GM18907 (cell line): ENCODE data around the gene USP21.
"Not testable (repeated sequence)": the region's sequence is repeated elsewhere in the genome, so short reads cannot be mapped to it uniquely, and the experiment has no call there.

Experiments used
- ATAC-seq: cut with Tn5 transposase; IDR thresholded peaks from one replicate; pipeline ENCODE4 v1.9.1; 2021; ENCODE audit warnings: mild to moderate bottlenecking, moderate library complexity; ENCODE audit not compliant: unreplicated experiment

The USP21 gene, protein sequence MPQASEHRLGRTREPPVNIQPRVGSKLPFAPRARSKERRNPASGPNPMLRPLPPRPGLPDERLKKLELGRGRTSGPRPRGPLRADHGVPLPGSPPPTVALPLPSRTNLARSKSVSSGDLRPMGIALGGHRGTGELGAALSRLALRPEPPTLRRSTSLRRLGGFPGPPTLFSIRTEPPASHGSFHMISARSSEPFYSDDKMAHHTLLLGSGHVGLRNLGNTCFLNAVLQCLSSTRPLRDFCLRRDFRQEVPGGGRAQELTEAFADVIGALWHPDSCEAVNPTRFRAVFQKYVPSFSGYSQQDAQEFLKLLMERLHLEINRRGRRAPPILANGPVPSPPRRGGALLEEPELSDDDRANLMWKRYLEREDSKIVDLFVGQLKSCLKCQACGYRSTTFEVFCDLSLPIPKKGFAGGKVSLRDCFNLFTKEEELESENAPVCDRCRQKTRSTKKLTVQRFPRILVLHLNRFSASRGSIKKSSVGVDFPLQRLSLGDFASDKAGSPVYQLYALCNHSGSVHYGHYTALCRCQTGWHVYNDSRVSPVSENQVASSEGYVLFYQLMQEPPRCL

GRCh38 chr1:161159087-161159912, at the start of gene USP21:
Gene USP21 (plus strand): TSS chr1:161159500. CDS start chr1:161160641, 1,141 bp downstream.
- ATAC-seq: peak; percentile 80

DNA sequence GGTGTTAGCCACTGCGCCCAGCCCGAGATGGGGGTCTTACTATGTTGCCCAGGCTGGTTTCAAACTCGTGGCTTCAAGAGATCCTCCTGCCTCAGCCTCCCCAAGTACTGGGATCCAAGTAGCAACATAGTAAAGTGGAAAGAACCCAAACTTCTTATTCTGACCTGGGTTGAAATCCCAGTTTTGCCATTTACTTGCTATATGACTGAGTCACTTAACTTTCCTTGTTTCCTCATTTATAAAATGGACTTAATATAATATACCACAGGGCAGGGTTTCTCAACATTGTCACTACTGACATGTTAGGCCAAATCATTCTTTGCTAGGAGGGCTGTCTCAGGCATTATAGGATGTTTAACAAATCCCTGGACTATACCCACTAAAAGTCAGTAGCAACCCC, 48.2 kb upstream of the USP21 start:
- ATAC-seq: no peak

GRCh38 chr1:161111527-161111926, 47.8 kb upstream of the USP21 start:
- no peak for ATAC-seq

GRCh38 chr1:161113915-161114314, 45.4 kb upstream of the USP21 start:
- no peak for ATAC-seq

GRCh38 chr1:161114556-161114955, 44.7 kb upstream of the USP21 start:
- ATAC-seq: no peak

- ATAC-seq: no peak
Measured at GRCh38 chr1:161115132-161115711, 44.1 kb upstream of the USP21 start.

DNA sequence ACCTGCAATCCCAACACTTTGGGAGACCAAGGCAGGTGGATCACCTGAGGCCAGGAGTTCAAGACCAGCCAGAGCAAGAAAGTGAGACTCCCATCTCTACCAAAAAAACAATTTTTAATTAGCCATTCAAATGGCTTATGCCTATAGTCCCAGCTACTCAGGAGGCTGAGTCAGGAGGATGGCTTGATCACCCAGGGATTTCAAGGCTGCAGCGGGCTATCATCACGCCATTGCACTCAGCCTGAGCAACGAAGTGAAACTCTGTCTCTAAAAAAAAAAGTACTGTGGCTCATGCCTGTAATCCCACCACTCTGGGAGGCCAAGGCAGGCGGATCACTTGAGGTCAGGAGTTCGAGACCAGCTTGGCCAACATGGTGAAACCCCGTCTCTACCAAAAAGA, 43.3 kb upstream of the USP21 start:
- not testable (repeated sequence) for ATAC-seq

GRCh38 chr1:161117759-161118581, 41.3 kb upstream of the USP21 start, which contains the start of the genes NIT1 and PFDN2:
Gene NIT1 (plus strand): TSS chr1:161118105. CDS start chr1:161118177, 72 bp downstream.
Gene PFDN2 (minus strand): TSS chr1:161118037. CDS start chr1:161118026, 11 bp downstream.
- ATAC-seq: peak; percentile 80

DNA sequence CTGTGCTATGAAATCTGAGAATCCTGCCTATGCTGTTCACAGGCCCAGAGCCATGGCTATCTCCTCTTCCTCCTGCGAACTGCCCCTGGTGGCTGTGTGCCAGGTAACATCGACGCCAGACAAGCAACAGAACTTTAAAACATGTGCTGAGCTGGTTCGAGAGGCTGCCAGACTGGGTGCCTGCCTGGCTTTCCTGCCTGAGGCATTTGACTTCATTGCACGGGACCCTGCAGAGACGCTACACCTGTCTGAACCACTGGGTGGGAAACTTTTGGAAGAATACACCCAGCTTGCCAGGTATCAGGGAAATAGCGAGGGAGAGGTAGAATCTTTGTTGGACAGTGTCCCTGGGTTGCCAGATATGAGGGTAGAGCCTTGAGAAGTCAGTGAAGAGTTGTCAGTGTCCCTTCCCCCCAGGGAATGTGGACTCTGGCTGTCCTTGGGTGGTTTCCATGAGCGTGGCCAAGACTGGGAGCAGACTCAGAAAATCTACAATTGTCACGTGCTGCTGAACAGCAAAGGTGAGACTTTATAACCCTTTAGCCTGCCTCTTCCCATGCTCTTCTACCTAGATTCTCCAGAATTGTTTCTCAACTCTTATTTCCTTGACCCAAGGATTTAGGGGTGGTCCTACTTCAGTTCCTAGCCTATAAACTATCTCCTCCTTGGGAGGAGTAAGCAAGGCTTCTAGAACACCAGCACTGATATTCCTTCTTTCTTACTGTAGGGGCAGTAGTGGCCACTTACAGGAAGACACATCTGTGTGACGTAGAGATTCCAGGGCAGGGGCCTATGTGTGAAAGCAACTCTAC, 40.0 kb upstream of the USP21 start:
- ATAC-seq: peak; percentile 50

DNA sequence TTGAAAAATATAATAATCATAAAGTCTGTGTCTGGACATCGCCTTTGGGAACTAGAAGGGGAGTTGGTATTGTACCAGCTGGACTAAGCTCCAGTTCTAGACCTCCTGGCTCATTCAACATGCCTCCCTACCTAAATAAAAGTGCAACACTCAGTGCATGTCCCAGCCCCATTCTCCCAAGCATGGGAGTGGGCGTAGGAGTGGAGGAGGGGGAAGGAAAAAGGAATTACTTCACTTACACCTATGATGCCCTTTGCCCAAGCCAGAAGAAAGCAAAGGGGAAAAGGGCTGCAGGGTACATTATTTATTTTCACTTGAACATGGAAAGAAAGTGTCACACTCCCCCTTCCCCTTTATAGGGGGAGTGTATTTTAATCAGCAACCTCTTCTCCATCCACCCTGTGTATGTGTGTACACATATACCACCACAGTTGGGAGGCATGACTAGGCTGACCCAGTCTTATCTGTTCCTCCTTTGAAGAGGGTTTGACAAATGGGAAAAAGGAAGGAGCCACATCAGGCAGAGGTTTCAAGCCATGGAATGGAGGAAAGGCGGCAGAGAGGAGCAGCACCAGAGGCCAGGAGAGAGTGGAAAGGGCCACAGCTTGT, 38.2 kb upstream of the USP21 start:
- no peak for ATAC-seq

- no peak for ATAC-seq
Measured at GRCh38 chr1:161121834-161122233, 37.5 kb upstream of the USP21 start.

DNA sequence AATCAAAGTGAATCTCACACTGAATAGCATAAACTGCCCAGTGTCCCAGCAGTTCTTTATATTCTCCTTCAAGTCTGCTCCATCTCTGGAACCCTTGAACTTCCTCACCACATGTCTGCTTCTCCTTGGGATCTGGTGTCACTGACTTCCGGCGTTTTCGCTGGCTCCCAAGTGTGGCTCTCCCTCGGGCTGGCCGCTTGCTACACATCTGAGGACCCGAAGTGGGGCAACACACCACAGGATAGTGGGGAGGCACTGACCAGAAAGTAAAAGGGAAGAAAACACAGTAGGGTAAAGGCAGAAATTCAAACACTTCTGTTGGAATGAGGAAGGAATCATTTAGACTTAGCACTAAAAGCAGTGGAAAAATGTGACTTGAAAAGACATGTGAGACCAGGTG, 36.3 kb upstream of the USP21 start:
- ATAC-seq: no peak

- ATAC-seq: no peak
Measured at GRCh38 chr1:161127649-161128048, 31.7 kb upstream of the USP21 start.

DNA sequence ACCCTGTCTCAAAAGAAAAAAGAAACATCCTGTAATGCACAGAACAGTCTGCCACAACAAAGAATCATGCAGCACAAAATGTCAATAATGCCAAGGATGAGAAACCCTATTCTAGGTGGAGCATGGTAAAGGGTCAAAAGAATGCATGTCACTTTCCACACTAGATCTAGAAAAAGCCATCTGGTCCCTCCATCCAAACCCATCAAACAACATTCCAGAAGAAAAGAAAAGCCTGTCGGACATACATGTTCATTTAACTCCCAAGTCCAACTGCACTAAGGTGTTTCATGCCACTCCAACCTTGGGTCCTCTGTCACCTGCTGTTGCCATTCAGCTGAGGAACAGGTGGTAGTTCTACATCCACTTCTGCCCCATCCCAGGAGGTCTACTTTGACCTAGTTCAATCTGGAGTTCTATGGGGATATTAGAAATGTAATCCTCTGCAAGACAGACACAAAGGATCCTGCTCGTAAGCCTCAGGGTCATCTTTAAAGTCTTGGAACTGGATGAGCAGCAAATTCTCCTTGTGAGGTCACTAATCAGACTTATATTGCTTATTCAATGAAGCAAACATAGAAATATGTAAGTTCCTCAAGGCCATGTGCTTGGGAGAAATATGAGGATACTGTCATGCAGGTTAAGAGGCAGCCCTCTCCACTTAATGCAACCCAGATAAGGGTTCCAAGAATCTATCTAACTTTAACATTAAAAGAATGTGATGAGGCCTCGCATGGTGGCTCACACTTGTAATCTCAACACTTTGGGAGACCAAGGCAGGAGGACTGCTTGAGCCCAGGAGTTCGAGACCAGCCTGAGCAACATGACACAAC, 30.5 kb upstream of the USP21 start:
- ATAC-seq: no peak

DNA sequence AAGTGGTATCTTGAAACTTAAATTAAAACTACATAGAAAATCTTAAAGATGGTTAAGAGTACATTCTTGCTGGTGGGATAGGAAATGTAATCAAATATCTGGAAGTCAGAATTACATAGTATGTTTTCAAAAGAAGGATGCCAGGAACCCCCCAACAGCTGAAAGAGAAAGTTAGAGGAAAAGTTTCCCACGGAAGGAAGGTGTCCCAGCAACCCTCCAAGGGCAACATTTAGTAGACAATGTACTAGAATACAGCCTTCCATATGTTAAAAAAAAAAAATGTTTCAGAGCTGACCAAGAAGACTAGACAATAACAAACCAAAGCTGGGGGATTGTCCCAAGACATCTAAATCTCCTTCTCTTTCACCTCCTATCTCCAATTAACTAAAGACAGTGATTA, 29.0 kb upstream of the USP21 start:
- ATAC-seq: no peak

DNA sequence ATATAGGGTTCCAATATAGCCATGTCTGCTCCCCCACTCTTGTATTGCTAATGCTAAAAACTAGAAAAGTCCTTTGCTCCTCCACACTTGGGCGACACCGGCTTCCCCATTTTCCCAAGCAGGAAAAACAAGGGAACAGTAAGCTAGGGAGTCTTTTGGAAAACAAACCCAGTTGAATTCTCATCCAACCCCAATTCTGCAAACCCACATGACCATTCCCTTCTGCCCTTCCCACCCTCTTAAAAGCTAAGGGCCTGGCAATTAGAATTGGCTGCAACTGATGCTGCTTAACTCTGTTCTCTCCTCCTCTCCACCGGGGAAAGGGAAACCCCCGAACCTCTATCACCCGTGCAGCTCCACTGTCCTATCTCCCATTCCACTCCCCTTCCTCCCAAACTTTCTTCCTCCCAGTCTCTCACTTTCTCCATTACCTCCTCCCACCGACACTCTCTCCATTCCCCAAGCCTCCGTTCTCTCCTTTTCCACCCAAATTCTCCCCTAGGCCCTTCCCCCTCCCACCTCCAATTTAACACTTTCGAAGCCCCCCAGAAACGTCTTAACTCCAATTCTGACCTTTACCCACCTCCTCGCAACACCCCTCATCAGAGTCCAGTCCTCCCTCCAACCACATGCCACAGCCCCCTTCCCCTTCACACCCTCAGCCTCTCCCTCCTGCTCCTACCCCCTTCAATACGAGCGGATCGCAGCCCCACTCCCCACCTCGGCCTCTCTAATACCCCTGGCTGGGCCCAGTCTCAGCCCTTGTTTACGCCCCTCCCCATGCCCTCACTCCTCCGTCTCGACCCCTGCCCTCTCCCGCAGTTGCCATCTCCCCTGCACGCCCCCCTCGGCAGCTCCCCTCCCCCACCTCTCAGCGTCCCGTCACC, 27.5 kb upstream of the USP21 start:
- no peak for ATAC-seq
